Measurements from ENCODE around the gene ZNF385B.

Gene ZNF385B

GRCh38 chr2:179446476-179447141 is 414.8 kb downstream of the ZNF385B start:
- no peak for DNase-seq (ENCODE audit: low read depth, low spot score)

- DNase-seq (ENCODE audit: low read depth, low spot score) = no peak
These were observed 417.4 kb downstream of the ZNF385B start for GRCh38 chr2:179444056-179444455.

GRCh38 chr2:179443180-179443579 is 418.2 kb downstream of the ZNF385B start:
- no peak for DNase-seq (ENCODE audit: low read depth, low spot score)

GRCh38 chr2:179442206-179442605 is 419.2 kb downstream of the ZNF385B start:
- DNase-seq (ENCODE audit: low read depth, low spot score) = no peak

- no peak for DNase-seq (ENCODE audit: low read depth, low spot score)
These were observed 419.9 kb downstream of the ZNF385B start for GRCh38 chr2:179441551-179441950.

DNA sequence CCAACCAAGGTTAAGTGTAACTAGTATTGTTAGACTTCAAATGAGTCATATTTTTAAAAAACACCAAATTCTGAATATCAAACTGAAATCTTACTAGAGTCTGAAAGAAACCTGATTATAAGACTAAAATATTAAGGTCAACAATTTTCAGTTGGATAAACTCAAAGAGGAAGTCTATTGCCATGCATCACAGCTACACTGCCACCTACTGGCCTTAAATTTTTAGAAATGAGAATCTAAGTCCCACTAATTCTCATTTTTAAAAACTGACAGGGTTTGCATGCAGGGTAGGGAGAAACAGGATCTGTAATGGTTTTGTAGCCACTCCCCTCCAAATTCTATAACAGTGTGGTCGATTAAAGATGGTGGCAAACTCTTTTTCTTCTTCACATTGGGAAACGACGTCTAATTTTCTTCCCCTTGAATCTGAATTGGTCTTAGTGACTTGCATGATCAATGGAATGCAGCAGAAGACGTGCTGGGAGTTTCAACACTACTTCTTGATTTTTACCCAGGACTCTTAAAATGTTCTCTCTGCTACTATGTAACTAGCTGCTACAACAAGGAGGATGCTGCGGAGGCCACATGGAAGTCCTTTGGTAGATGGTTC is 420.7 kb downstream of the ZNF385B start:
- peak; percentile 44 for DNase-seq (ENCODE audit: low read depth, low spot score)

DNA sequence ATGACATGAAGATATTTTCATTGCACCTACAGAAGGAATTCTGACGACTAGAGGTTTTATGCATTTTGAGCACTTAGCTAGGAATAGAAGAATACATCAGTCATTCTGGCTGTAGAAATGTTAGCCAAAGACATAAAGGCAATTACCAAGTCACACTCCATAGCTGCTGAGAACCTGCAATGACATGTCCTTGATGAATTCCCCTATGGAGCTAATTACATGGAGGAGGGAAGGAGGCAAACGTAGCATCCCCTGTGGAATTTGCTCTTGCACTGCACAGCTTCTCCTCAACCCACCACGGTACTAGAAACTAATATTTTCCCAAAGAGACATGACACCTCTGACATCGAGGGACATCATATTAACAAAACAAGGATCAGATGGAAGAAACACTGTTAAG is 422.8 kb downstream of the ZNF385B start:
- no peak for DNase-seq (ENCODE audit: low read depth, low spot score)

GRCh38 chr2:179437430-179437829 is 424.0 kb downstream of the ZNF385B start:
- no peak for DNase-seq (ENCODE audit: low read depth, low spot score)

DNA sequence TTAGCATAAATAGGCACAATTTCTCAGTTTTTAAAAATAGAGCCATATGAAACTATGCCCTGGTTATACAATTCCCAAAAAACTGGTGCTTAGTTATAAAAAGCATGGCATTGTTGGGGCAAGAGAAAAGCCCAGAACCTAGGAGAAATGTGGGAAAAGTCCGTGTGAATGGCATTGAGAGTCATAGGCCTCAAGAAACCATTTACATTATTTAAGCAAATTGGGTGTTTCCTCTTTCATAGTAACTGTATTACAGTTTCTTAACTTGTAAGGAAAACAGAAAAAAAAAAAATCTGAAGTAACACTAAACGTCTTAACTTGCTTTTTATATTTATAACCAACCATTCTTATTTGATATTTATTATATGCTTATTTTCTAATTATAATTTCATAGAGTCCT is 425.8 kb downstream of the ZNF385B start:
- no peak for DNase-seq (ENCODE audit: low read depth, low spot score)

DNA sequence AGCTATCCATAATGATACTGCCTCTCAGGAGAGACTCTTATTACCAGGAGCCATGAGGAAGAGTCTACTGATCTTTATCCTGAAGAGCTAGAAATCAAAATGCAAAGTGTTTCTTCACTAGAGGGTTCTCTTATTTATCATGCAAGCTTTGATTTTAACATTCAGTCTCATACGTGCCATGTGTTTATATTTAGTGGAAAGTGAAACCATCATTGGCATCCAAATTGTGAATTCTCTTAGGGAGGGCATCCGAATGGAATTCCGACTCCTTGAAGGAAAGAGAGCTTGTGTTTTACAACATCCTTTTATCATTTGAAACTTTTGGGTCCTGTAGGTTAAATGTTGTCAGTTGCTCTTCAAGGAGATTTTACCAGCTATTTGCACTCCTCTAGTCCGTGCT is 426.4 kb downstream of the ZNF385B start:
- no peak for DNase-seq (ENCODE audit: low read depth, low spot score)

DNA sequence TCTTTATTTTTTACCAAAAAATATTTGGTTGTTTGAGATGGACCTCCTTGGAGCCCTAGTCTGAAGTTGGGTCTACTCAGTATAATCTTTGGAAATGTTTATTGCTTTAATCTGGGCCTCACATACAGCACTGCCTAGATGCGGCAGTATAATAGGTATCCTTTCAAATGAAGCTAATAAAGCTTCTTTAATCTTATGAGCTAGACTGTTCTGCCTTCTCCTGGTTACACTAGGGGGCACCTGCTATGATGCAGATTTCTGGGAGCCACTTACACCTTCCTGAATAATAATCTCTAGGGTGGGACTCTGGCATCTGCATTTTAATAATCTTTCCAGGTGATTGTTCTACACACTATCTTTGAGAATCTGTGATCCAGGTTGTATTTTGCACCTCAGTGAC is 427.1 kb downstream of the ZNF385B start:
- no peak for DNase-seq (ENCODE audit: low read depth, low spot score)

DNA sequence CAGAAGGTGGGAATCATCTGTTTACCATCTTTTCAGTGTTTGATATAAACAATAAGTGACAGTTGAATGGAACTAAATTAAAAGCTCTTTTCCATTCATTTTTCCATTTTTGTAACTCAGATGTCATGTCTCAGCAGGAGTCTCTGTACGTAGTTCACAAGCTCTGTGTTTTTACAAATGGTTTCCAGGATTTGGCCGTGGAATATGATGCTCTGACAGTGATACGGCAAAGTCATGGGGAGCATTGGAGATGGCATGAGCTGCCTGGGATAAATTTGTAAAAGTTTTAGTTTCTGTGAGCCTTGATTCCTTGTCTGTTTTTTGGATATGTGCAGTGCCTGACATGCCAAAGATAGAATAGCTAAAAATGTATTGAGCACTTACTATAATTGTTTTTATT is 428.7 kb downstream of the ZNF385B start:
- DNase-seq (ENCODE audit: low read depth, low spot score) = no peak

GRCh38 chr2:179429597-179429996 is 431.8 kb downstream of the ZNF385B start:
- DNase-seq (ENCODE audit: low read depth, low spot score) = no peak

DNA sequence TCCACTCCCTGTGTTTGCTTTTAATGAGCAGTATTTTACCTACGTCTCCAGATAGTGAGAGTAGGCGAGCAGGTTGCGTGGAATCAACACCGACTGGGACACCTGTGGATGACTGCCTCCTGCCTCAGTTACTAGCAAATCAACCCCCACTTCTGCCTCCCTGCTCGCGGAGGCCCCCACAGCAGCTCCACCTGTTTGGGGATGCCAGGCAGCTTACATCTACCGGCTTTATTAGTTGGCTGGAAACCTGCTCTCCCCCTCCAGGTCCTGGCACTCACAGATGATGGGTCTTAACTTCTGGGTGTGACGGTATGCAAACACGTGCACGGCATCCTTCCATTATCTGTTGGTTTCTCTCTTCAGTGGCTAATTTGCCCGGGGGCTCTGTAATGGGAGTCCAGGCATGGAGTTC is 432.3 kb downstream of the ZNF385B start:
- DNase-seq (ENCODE audit: low read depth, low spot score) = no peak

DNA sequence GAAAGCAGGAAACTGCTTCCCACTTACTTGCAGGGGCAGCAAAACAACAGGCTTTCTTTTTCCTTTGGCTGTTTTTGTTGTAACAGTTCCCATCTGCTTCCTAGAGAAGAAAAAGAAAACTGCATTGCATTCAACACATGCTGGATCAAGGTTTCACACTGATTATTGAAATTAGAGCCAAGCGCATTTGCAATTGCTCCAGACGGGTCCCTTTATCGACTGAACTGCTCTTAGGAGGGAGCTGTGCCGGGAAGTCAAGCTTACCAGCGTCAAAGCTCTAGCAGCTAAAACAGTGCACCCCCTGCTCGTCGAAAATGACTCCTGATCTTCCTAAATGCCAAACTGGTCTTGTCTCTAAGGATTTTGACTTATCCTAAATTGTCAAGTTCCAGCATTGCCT is 432.8 kb downstream of the ZNF385B start:
- DNase-seq (ENCODE audit: low read depth, low spot score) = peak; percentile 18

- no peak for DNase-seq (ENCODE audit: low read depth, low spot score)
These were observed 434.3 kb downstream of the ZNF385B start for GRCh38 chr2:179427065-179427464.

- no peak for DNase-seq (ENCODE audit: low read depth, low spot score)
These were observed 436.8 kb downstream of the ZNF385B start for GRCh38 chr2:179424571-179424970.

- peak; percentile 78 for DNase-seq (ENCODE audit: low read depth, low spot score)
These were observed 439.3 kb downstream of the ZNF385B start for GRCh38 chr2:179422037-179422643.

GRCh38 chr2:179417436-179417949 is 443.9 kb downstream of the ZNF385B start:
- no peak for DNase-seq (ENCODE audit: low read depth, low spot score)

GRCh38 chr2:179412112-179412511 is 449.3 kb downstream of the ZNF385B start:
- DNase-seq (ENCODE audit: low read depth, low spot score) = peak; percentile 38

- DNase-seq (ENCODE audit: low read depth, low spot score) = peak; percentile 63
These were observed 450.7 kb downstream of the ZNF385B start for GRCh38 chr2:179410552-179411356.

DNA sequence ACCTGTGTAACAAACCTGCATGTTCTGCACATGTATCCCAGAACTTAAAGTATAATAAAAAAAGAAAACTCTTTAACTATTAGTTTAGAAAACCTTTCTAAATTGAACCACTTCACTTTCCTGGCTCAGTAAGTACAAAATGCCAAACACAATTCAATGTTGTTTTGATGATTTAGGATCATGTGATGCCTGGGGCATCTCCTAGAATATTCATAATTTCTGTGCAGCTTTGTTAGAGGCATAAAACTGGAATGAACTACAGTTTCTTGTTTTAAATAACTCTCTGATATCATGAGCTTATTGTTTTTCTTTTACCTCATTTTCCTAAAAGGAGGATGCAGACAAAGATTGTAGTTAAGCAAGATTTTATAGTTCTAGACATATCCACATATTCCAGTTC is 457.8 kb downstream of the ZNF385B start:
- no peak for DNase-seq (ENCODE audit: low read depth, low spot score)

All from astrocyte of the hippocampus (primary cell).